Large intestine (tissue), 3 donors: Measurements from ENCODE around the gene ERCC8. TPM values are rescaled to one million over a fixed set of nuclear protein-coding genes. Genes with fewer than 3 reads are reported as not detected.

Experiments used
- DNase-seq, 2 donors: peaks; one replicate each; pipeline versions ENCODE4 v3.0.0 to v3.0.0-alpha.2; 2013
- H3K27ac ChIP-seq: one replicate; pipeline ENCODE4 v1.5.1; 2013; ENCODE audit warnings: low read length
- H3K27me3 ChIP-seq: 2 replicates; pipeline ENCODE4 v1.6.1; 2013; ENCODE audit warnings: low read length; ENCODE audit not compliant: control insufficient read depth, insufficient read depth
- H3K36me3 ChIP-seq: 2 replicates; pipeline ENCODE4 v1.6.1; 2013; ENCODE audit warnings: low read length; ENCODE audit not compliant: control insufficient read depth, insufficient read depth
- H3K4me1 ChIP-seq: one replicate; pipeline ENCODE4 v1.6.1; 2013; ENCODE audit warnings: low read length; ENCODE audit not compliant: control insufficient read depth, insufficient read depth
- H3K4me3 ChIP-seq: one replicate; pipeline ENCODE4 v1.5.1; 2013; ENCODE audit warnings: low read length
- H3K9me3 ChIP-seq: one replicate; pipeline ENCODE4 v1.6.1; 2013; ENCODE audit warnings: mild to moderate bottlenecking, low read depth, low read length, moderate library complexity; ENCODE audit not compliant: control insufficient read depth
- WGBS: methylation state at CpG from one replicate; pipeline ENCODE4 v1.1.5; 2013; ENCODE audit warnings: low lambda C conversion rate; ENCODE audit not compliant: insufficient coverage; 5-methylcytosine and 5-hydroxymethylcytosine counted together
- polyA plus RNA-seq: library from polyadenylated mRNA; unstranded; fragments of 120-200 nt; gene quantifications from one replicate; pipeline ENCODE4 v1.2.1, GENCODE V29; 2013

Gene ERCC8
- polyA plus RNA-seq, 1 donor, result 10.4 TPM

GRCh38 chr5:60927450-60927849, 17.4 kb downstream of the ERCC8 start:
- peaks cover 6% of the 10 kb centered on the region for H3K36me3 ChIP-seq
- no peaks in the 10 kb centered on the region for H3K4me1 ChIP-seq
- H3K27ac ChIP-seq, result no peak overlapping the region
- no peak overlapping the region for H3K4me3 ChIP-seq
- no peaks in the 10 kb centered on the region for H3K9me3 ChIP-seq
- H3K27me3 ChIP-seq, result no peaks in the 10 kb centered on the region
- no peak for DNase-seq

GRCh38 chr5:60918466-60918865, 26.4 kb downstream of the ERCC8 start:
- Histone ChIP-seq H3K36me3 (peaks cover 8% of the 10 kb centered on the region), H3K27ac (no peak overlapping the region), H3K9me3 (no peaks in the 10 kb centered on the region), H3K4me3 (no peak overlapping the region), H3K27me3 (no peaks in the 10 kb centered on the region), H3K4me1 (no peaks in the 10 kb centered on the region)
- whole genome bisulfite sequencing, result no CpG with 5 or more reads among the region's 2 CpGs
- no peak for DNase-seq

DNA sequence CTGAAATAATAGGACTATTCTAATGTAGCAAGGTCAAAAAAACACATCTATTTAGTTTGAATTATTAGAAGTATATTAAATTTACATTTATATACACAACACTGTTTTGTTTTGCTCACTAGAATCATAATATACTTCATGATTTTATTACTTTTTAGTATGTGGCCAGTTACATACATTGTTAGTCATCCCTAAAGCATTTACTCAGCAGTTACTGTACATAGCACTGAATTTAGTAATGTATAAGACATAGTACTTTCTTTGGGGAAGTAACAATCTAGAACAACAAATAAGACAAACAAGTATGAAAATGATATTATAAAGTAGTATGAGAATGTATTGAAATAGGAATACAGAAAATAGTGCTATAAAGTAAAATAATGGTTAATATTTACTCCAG, 28.2 kb downstream of the ERCC8 start:
- Histone ChIP-seq H3K27me3 (no peaks in the 10 kb centered on the region), H3K36me3 (peaks cover 8% of the 10 kb centered on the region), H3K4me1 (no peaks in the 10 kb centered on the region), H3K4me3 (no peak overlapping the region), H3K9me3 (no peaks in the 10 kb centered on the region), H3K27ac (no peak overlapping the region)
- DNase-seq, result no peak

- 86% methylated on average over 3 of the region's 4 CpGs for WGBS
- Histone ChIP-seq H3K27me3 (no peaks in the 10 kb centered on the region), H3K27ac (no peak overlapping the region), H3K36me3 (no peaks in the 10 kb centered on the region), H3K4me3 (no peak overlapping the region), H3K4me1 (no peaks in the 10 kb centered on the region), H3K9me3 (no peaks in the 10 kb centered on the region)
- DNase-seq, result no peak
Observed at GRCh38 chr5:60903356-60903755, 41.5 kb downstream of the ERCC8 start.

DNA sequence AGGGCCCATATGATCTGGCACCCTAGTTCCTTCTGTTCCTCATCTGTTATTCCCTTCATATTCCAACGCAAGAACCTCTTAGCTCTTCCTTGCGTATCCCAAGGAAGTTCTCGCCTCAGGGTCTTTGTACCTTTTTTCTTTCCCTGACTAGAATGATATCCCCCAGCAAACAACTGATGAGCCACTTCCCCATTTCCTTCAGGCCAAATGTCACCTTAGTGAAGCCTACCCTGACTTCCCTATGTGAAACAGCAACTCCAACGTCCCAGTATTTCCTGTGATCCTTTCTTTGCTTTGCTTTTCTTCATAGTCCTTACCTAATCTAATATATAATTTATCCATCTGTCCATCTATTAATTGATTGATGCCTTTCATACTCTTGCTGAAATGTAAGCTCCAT, 47.9 kb downstream of the ERCC8 start:
- no peak overlapping the region for H3K4me3 ChIP-seq
- WGBS, result 100% methylated on average over 3 of the region's 4 CpGs
- no peaks in the 10 kb centered on the region for H3K4me1 ChIP-seq
- no peaks in the 10 kb centered on the region for H3K27me3 ChIP-seq
- no peak for DNase-seq
- H3K36me3 ChIP-seq, result peaks cover 14% of the 10 kb centered on the region
- H3K9me3 ChIP-seq, result peaks cover 3% of the 10 kb centered on the region
- H3K27ac ChIP-seq, result no peak overlapping the region

DNA sequence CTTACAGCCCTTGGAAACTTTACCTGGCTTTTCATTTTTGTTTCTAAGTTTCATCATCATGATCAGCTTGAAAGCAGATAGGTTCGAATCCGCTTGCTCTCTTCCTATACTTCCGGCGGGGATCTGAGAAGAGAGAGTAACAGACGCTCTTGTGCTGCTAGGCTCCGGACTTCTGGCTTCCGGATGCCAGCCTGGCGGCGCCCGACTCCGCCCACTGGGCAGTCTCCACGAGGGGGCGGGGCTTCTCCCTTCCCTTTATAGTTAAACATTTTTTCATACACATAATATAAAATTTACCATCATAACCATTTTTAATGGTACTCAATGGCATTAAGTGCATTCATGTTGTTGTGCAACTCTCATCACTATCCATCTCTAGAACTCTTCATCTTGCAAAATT, 51.3 kb downstream of the ERCC8 start:
- Histone ChIP-seq H3K27ac (no peak overlapping the region), H3K36me3 (peaks cover 18% of the 10 kb centered on the region), H3K4me1 (no peaks in the 10 kb centered on the region), H3K9me3 (peaks cover 3% of the 10 kb centered on the region), H3K4me3 (no peak overlapping the region), H3K27me3 (no peaks in the 10 kb centered on the region)
- no peak for DNase-seq
- no CpG with 5 or more reads among the region's 13 CpGs for WGBS

- Histone ChIP-seq H3K4me1 (no peaks in the 10 kb centered on the region), H3K4me3 (no peak overlapping the region), H3K27ac (no peak overlapping the region), H3K36me3 (peaks cover 14% of the 10 kb centered on the region), H3K9me3 (peaks cover 3% of the 10 kb centered on the region), H3K27me3 (no peaks in the 10 kb centered on the region)
- no CpG with 5 or more reads among the region's 2 CpGs for WGBS
- no peak for DNase-seq
Observed at GRCh38 chr5:60891667-60892066, 53.2 kb downstream of the ERCC8 start.

DNA sequence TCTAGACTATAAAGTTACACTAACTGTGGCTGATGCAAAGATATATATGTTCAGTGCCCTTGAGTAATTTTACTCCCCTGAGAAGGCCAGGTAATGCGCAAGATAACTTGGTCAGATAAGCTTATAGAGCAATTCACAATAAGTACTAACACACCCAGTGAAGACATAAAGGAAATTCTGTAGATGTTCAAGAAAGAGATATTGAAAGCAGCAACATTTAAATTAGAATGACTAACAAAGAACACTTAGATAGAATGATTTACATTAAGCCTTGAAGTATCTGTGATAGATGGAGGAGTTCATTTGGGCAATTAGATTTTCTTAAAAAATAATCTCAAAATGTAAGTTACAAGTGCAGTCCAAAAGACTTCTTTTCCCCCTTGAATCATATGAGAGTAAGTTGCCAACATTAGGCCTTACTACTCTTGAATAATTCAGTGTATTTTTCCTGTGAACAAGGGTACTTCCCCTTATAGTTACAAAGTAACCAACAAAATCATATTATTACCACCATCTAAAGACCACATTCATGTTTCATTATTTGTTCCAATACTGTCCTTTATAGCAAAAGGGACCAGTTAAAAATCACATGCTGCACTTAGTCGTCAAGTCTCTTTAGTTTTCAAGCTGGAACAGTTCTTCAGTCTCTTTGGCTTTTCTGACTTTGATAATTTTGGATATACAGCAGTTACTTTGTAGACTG, 56.4 kb downstream of the ERCC8 start:
- WGBS, result 100% methylated on average over 2 of the region's 2 CpGs
- no peaks in the 10 kb centered on the region for H3K27me3 ChIP-seq
- no peak overlapping the region for H3K4me3 ChIP-seq
- H3K9me3 ChIP-seq, result peaks cover 1% of the 10 kb centered on the region
- no peaks in the 10 kb centered on the region for H3K4me1 ChIP-seq
- no peak for DNase-seq
- no peak overlapping the region for H3K27ac ChIP-seq
- H3K36me3 ChIP-seq, result peaks cover 16% of the 10 kb centered on the region

DNA sequence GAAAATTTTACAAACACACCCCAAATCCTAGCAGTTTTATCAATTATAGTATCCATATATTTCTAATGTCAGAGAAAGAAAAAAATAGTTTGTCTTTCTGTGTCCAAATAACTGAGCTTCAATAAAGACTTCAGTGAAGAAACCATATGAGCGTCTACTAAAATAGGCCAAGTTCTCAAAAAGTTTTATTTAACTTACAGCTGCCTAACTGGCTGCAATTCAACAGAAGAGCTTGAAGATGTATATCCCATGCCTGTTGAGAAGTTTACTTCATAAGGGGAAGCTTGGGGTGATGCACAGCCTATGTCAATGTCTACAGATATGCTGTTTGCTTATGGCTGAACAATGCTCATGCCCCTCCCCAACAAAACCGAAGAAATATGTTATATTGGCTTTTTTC, 57.1 kb downstream of the ERCC8 start:
- WGBS, result 100% methylated on average over 1 of the region's 2 CpGs
- no peak for DNase-seq
- Histone ChIP-seq H3K36me3 (peaks cover 10% of the 10 kb centered on the region), H3K9me3 (no peaks in the 10 kb centered on the region), H3K4me1 (no peaks in the 10 kb centered on the region), H3K27me3 (no peaks in the 10 kb centered on the region), H3K4me3 (no peak overlapping the region), H3K27ac (no peak overlapping the region)

DNA sequence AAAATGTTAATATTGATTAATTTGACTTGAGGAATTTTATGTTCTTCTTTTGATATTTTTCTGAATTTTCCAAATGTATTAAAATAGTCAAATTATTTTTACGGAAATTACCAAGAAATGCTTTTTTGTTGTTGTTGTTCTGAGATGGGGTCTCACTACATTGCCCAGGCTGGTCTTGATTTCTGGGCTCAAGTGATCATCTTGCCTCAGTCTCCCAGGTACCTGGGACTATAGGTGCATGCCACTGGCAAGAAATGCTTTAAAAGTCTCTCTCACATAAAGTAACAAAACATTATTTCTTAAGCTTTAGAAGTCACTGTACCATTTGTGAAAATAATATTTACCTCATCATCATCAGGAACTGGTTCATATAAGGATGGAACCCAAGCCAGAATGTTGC, 57.8 kb downstream of the ERCC8 start:
- WGBS, result 100% methylated on average over 1 of the region's 1 CpG
- no peaks in the 10 kb centered on the region for H3K4me1 ChIP-seq
- no peak overlapping the region for H3K27ac ChIP-seq
- no peaks in the 10 kb centered on the region for H3K27me3 ChIP-seq
- DNase-seq, result no peak
- peaks cover 6% of the 10 kb centered on the region for H3K36me3 ChIP-seq
- H3K9me3 ChIP-seq, result no peaks in the 10 kb centered on the region
- H3K4me3 ChIP-seq, result no peak overlapping the region

GRCh38 chr5:60886158-60886557, 58.7 kb downstream of the ERCC8 start:
- Histone ChIP-seq H3K4me1 (no peaks in the 10 kb centered on the region), H3K27ac (no peak overlapping the region), H3K27me3 (no peaks in the 10 kb centered on the region), H3K4me3 (no peak overlapping the region), H3K36me3 (peaks cover 6% of the 10 kb centered on the region), H3K9me3 (peaks cover 4% of the 10 kb centered on the region)
- no peak for DNase-seq
- WGBS, result no CpG with 5 or more reads among the region's 5 CpGs
